Kidney (tissue), 14 donors: Measurements from ENCODE around the gene MTREX. TPM values are rescaled to one million over a fixed set of nuclear protein-coding genes. Genes with fewer than 3 reads are reported as not detected.
A peak's percentile ranks its signal among the peaks of the same experiment; 100 is the strongest.

Experiments
- DNase-seq, 5 donors: peaks; one replicate each; pipeline ENCODE4 v3.0.0-alpha.2; 2013 to 2020
- FAIRE-seq: peaks from 2 replicates; lab custom pipeline; 2012; peaks lifted over from hg19 to GRCh38; lab: Jason Lieb, UNC
- H3K27ac ChIP-seq, 2 donors: one replicate each; pipeline ENCODE4 v1.7.0; 2013; ENCODE audit warnings: low read depth in 2 of 2, low read length in 2 of 2, inconsistent platforms in 1 of 2
- H3K27me3 ChIP-seq: one replicate; pipeline ENCODE4 v1.7.1; 2013; ENCODE audit warnings: low read length, inconsistent platforms; ENCODE audit not compliant: control insufficient read depth, insufficient read depth
- H3K36me3 ChIP-seq, 3 donors: one replicate each; pipeline versions ENCODE4 v1.7.0 to v1.7.1; 2013; ENCODE audit warnings: low read length in 3 of 3, control low read depth in 1 of 3, inconsistent platforms in 1 of 3; ENCODE audit not compliant: insufficient read depth in 3 of 3, control insufficient read depth in 2 of 3
- H3K4me1 ChIP-seq, 3 donors: one replicate each; pipeline versions ENCODE4 v1.7.0 to v1.7.1; 2013; ENCODE audit warnings: low read length in 3 of 3, inconsistent platforms in 1 of 3, low read depth in 1 of 3; ENCODE audit not compliant: control insufficient read depth in 2 of 3, insufficient read depth in 2 of 3
- H3K4me3 ChIP-seq, 3 donors: one replicate each; pipeline versions ENCODE4 v1.7.0 to v1.8.1; 2013; ENCODE audit warnings: low read length in 3 of 3, control low read depth in 1 of 3, inconsistent platforms in 1 of 3
- H3K9ac ChIP-seq, 3 donors: one replicate each; pipeline versions ENCODE4 v1.7.0 to v1.7.1; 2013; ENCODE audit warnings: low read length in 3 of 3, control low read depth in 1 of 3, inconsistent platforms in 1 of 3
- H3K9me3 ChIP-seq, 3 donors: one replicate each; pipeline versions ENCODE4 v1.7.0 to v1.7.1; 2013; ENCODE audit warnings: low read length in 3 of 3, control low read depth in 1 of 3, inconsistent platforms in 1 of 3; ENCODE audit not compliant: control insufficient read depth in 2 of 3, insufficient read depth in 1 of 3
- CTCF ChIP-seq: IDR thresholded peaks from 3 replicates; pipeline ENCODE4 v1.5.1; 2012; ENCODE audit warnings: mild to moderate bottlenecking, moderate library complexity, borderline replicate concordance; ENCODE audit not compliant: insufficient read depth; ENCODE audit errors: extremely low read depth
- intact Hi-C: fragments of 100-400 bp; cut with DNase I; formaldehyde crosslinking; loops from one replicate; pipeline ENCODE4 v1.11.1; 2022
- polyA plus RNA-seq: library from polyadenylated mRNA; stranded (reverse); fragments of 350-450 nt; fragmentation: Illumina TruSeq; extraction: RNeasy Lipid Tissue Mini Kit (QIAGEN cat#74804); gene quantifications from one replicate; pipeline ENCODE4 v1.2.3, GENCODE V29; 2014; ENCODE audit warnings: low read depth, low replicate concordance; ENCODE audit not compliant: insufficient read depth
- total RNA-seq: library from RNA; stranded (reverse); fragmentation: NEBNext Ultra II Directional; extraction: Animal tissue kit (Norgen Biotek cat#: 25700); gene quantifications from one replicate; pipeline ENCODE4 v1.2.1, GENCODE V29; 2021
- donor health status: control.
- donor health status: control.
- donor health status: control.
- donor health status: control.
- donor health status: control.
- donor health status: DM: yes; HTN: yes; CAD: no.
- donor health status: Normal renal cell carcinoma (clear cell type).

MTREX gene
- total and polyA plus RNA-seq, 2 donors from 2014 or later, result 19.3 to 69.7 TPM

- Histone ChIP-seq H3K9me3 (no peaks in the 10 kb centered on the region), H3K36me3 (peaks cover 12 to 52% (median 35%) of the 10 kb centered on the region in 3 donors), H3K4me3 (no peak overlapping the region), H3K9ac (no peak overlapping the region), H3K27me3 (no peaks in the 10 kb centered on the region), H3K27ac (no peak overlapping the region), H3K4me1 (no peaks in the 10 kb centered on the region)
- intact Hi-C loops, result no loop called here
- DNase-seq (no peak), FAIRE-seq (peak; percentile 11)
- TF ChIP-seq CTCF, result no peak
Measured at GRCh38 chr5:55350754-55351153, 43.0 kb downstream of the MTREX start.

- peaks cover 9 to 37% (median 31%) of the 10 kb centered on the region in 3 donors for H3K36me3 ChIP-seq
- H3K27me3 ChIP-seq, result no peaks in the 10 kb centered on the region
- intact Hi-C loops, result no loop called here
- no peak overlapping the region for H3K9ac ChIP-seq
- H3K9me3 ChIP-seq, result no peaks in the 10 kb centered on the region
- H3K27ac ChIP-seq, result no peak overlapping the region
- no peak for DNase-seq
- no peaks in the 10 kb centered on the region for H3K4me1 ChIP-seq
- H3K4me3 ChIP-seq, result no peak overlapping the region
- TF ChIP-seq CTCF, result no peak
- FAIRE-seq, result no peak
Measured at GRCh38 chr5:55356896-55357295, 49.1 kb downstream of the MTREX start.

- H3K27me3 ChIP-seq, result no peaks in the 10 kb centered on the region
- H3K9me3 ChIP-seq, result no peaks in the 10 kb centered on the region
- H3K4me1 ChIP-seq, result no peaks in the 10 kb centered on the region
- FAIRE-seq (no peak), DNase-seq (no peak)
- intact Hi-C loops, result no loop called here
- H3K9ac ChIP-seq, result no peak overlapping the region
- no peak for TF ChIP-seq CTCF
- no peak overlapping the region for H3K27ac ChIP-seq
- H3K36me3 ChIP-seq, result peaks cover 8 to 22% (median 20%) of the 10 kb centered on the region in 3 donors
- no peak overlapping the region for H3K4me3 ChIP-seq
Measured at GRCh38 chr5:55360190-55360589, 52.4 kb downstream of the MTREX start.

GRCh38 chr5:55363856-55364255, 56.1 kb downstream of the MTREX start:
- TF ChIP-seq CTCF, result no peak
- intact Hi-C loops, result no loop called here
- Histone ChIP-seq H3K4me3 (no peak overlapping the region), H3K9me3 (no peaks in the 10 kb centered on the region), H3K36me3 (peaks cover 5 to 7% (median 5%) of the 10 kb centered on the region in 3 donors), H3K4me1 (peaks cover 0 to 3% (median 0%) of the 10 kb centered on the region in 3 donors), H3K9ac (no peak overlapping the region), H3K27me3 (no peaks in the 10 kb centered on the region), H3K27ac (no peak overlapping the region)
- no peak for FAIRE-seq
- DNase-seq, result no peak
